Ishikawa (cell line): ENCODE results near the gene STUM.

Experiments used
- CEBPB ChIP-seq: IDR thresholded peaks from 2 replicates; pipeline ENCODE4 v1.6.1; 2012
- CREB1 ChIP-seq: IDR thresholded peaks from 2 replicates; pipeline ENCODE4 v1.6.1; 2012; ENCODE audit warnings: low read depth
- EGR1 ChIP-seq: IDR thresholded peaks from 2 replicates; pipeline ENCODE4 v1.6.1; 2012
- EP300 ChIP-seq: IDR thresholded peaks from 2 replicates; pipeline ENCODE4 v1.6.1; 2012; ENCODE audit warnings: borderline replicate concordance
- FOXM1 ChIP-seq: IDR thresholded peaks from 2 replicates; pipeline ENCODE4 v1.6.1; 2012; ENCODE audit warnings: low read depth, borderline replicate concordance
- MAX ChIP-seq: IDR thresholded peaks from 2 replicates; pipeline ENCODE4 v1.6.1; 2012
- NFIC ChIP-seq: IDR thresholded peaks from 2 replicates; pipeline ENCODE4 v1.6.1; 2012
- RAD21 ChIP-seq: IDR thresholded peaks from 2 replicates; pipeline ENCODE4 v1.6.1; 2012; ENCODE audit warnings: low read depth
- REST ChIP-seq: IDR thresholded peaks from 2 replicates; pipeline ENCODE4 v1.6.1; 2012; ENCODE audit warnings: low read depth, mild to moderate bottlenecking
- TAF1 ChIP-seq: IDR thresholded peaks from 2 replicates; pipeline ENCODE4 v1.6.1; 2012; ENCODE audit warnings: low read depth, mild to moderate bottlenecking
- TCF12 ChIP-seq: IDR thresholded peaks from 2 replicates; pipeline ENCODE4 v1.6.1; 2012; ENCODE audit warnings: low read depth
- TEAD4 ChIP-seq: IDR thresholded peaks from 2 replicates; pipeline ENCODE4 v1.6.1; 2012
- USF1 ChIP-seq: IDR thresholded peaks from 2 replicates; pipeline ENCODE4 v1.6.1; 2012
- YY1 ChIP-seq: IDR thresholded peaks from 2 replicates; pipeline ENCODE4 v1.6.1; 2012; ENCODE audit warnings: low read depth
- ZBTB7A ChIP-seq: IDR thresholded peaks from 2 replicates; pipeline ENCODE4 v1.6.1; 2012; ENCODE audit warnings: low read depth

The STUM gene

GRCh38 chr1:226551299-226551698 lies 2.7 kb downstream of the STUM start:
- no peak for TF ChIP-seq CEBPB
- no peak for TF ChIP-seq EP300
- no peak for TF ChIP-seq TCF12
- no peak for TF ChIP-seq MAX
- TF ChIP-seq TAF1 = no peak
- no peak for TF ChIP-seq ZBTB7A
- no peak for TF ChIP-seq FOXM1
- no peak for TF ChIP-seq TEAD4
- no peak for TF ChIP-seq RAD21
- no peak for TF ChIP-seq YY1
- no peak for TF ChIP-seq CREB1
- TF ChIP-seq NFIC = no peak
- no peak for TF ChIP-seq EGR1
- TF ChIP-seq REST = no peak

GRCh38 chr1:226552061-226552460 lies 3.5 kb downstream of the STUM start:
- TF ChIP-seq TAF1 = no peak
- TF ChIP-seq USF1 = no peak
- TF ChIP-seq NFIC = no peak
- no peak for TF ChIP-seq YY1
- no peak for TF ChIP-seq TCF12
- no peak for TF ChIP-seq REST
- no peak for TF ChIP-seq FOXM1
- TF ChIP-seq EGR1 = no peak

- TF ChIP-seq TCF12 (no peak), YY1 (no peak), REST (no peak), CREB1 (no peak), CEBPB (no peak), RAD21 (no peak), NFIC (no peak), EP300 (no peak), TAF1 (no peak), ZBTB7A (no peak), TEAD4 (no peak), MAX (no peak), USF1 (no peak), EGR1 (no peak), FOXM1 (no peak)
Measured at GRCh38 chr1:226553266-226553923, 4.8 kb downstream of the STUM start.

- no peak for TF ChIP-seq YY1
- no peak for TF ChIP-seq RAD21
- no peak for TF ChIP-seq NFIC
- TF ChIP-seq TEAD4 = no peak
- TF ChIP-seq TCF12 = no peak
- no peak for TF ChIP-seq EGR1
- TF ChIP-seq USF1 = no peak
- no peak for TF ChIP-seq ZBTB7A
- no peak for TF ChIP-seq EP300
- TF ChIP-seq TAF1 = no peak
Measured at GRCh38 chr1:226553924-226554282, 5.3 kb downstream of the STUM start.
